Brain pericyte (primary cell): ENCODE measurements around the gene TMC5.

Source experiments
- DNase-seq: peaks from one replicate; pipeline ENCODE4 v3.0.0-alpha.2; 2012; ENCODE audit warnings: low read depth, low spot score

TMC5 gene

GRCh38 chr16:19463468-19464315 is 46.0 kb downstream of the TMC5 start:
- DNase-seq: no peak

DNA sequence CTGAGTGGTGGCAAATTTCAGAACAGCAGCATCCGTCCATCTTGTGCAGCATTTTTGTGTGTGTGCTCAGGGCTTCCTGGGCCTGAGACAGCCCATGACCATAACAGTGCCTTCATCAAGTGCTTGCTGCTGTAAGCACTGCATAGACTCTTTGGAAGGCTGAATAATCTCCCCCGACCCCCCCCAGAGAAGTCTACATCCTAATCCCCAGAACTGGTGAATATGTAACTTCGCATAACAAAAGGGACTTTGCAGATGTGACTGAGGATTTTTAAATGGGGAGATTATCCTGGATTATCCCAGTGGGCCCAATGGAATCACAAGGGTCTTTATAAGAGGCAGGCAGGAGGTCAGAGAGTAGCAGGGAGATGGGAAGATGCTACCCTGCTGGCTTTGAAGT is 50.6 kb downstream of the TMC5 start:
- no peak for DNase-seq

DNA sequence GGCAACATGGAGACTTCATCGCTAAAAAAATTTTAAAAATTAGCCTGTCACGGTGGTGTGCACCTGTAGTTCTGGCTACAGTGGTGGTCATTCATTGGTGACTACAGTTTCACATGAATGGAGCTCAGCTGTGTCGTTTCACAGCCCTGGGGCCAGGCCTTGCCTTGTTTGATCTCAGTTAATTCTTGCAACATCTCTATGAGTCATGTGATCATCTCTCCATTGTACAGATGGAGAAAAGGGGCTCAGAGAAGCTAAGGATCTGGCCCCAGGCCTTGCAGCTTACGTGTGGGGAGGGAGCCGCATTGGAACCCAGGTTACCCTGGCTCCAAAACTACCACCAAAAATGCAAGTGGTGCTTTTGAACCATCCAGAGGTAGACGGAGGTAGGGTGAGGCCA is 54.8 kb downstream of the TMC5 start:
- no peak for DNase-seq

- no peak for DNase-seq
These were observed 56.9 kb downstream of the TMC5 start for GRCh38 chr16:19474617-19475016.

DNA sequence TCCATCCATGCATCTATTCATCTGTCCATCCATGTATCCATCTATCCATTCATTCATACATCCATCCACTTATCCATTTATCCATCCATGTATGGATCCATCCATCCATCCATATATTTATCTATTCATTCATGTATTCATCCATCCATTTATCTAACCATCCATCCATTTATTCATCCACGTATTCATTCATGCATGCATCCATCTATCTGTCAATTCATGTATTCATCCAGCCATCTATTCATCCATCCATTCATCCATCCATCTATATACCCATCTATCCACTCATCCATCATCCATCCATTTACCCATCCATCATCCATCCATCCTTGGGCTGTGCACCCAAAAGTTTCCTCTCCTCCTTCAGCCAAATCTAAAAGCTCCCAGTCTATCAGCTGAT is 60.8 kb downstream of the TMC5 start:
- DNase-seq: no peak

DNA sequence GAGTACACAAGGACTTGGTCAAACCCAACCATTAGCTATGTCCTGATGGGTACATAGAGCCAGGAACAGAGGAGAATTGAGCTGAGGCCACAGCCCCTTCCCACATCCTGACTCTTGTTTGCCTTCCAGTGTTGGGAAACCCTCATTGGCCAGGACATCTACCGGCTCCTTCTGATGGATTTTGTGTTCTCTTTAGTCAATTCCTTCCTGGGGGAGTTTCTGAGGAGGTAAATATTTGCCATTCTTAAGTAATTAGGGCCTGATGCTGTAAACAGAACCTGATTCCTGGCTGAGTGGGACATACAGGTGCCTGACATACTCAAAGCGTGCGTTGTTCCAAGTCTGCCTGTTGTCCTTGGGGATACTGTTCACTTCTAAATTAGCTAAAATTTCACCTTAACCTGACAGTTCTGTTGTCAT is 61.6 kb downstream of the TMC5 start:
- DNase-seq: no peak

- no peak for DNase-seq
These were observed 63.6 kb downstream of the TMC5 start for GRCh38 chr16:19481296-19481695.

GRCh38 chr16:19481769-19482168 is 64.1 kb downstream of the TMC5 start:
- no peak for DNase-seq

GRCh38 chr16:19482291-19482690 is 64.6 kb downstream of the TMC5 start:
- DNase-seq: no peak

DNA sequence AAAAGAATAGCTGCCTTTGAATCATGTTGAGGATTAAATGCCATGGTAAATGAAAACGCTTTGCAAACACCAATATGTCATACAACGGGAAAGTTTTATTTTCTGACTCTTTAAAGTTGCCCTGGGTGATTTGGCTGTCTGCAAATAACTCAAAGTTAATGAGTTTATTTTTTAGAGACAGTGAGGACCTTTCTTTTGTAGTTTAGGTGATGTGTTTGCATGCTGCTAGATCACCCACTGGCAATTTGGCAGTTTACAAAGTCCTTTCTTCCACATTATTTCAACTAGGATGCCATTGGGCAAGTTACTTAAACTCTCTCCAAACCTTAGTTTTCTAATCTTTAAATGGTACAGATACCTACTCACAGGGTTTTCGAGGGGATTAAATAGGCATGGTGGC is 66.4 kb downstream of the TMC5 start:
- DNase-seq: no peak

GRCh38 chr16:19485611-19486010 is 67.9 kb downstream of the TMC5 start:
- no peak for DNase-seq

DNA sequence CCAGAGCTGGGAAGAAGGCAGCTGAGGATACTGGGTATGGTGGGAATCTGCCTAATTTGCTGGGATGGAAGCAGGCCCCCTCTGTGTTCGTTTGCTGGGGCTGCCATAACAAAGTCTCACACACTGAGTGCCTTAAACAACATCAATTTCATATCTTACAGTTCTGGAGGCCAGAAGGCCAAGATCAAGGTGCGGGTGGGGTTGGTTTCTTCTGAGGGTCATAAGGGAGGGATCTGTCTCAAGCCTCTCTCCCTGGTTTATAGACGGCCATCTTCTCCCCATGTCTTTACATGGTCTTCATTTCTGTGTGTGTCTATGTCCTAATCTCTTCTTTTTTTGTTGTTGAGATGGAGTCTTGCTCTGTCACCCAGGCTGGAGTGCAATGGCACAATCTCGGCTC is 68.4 kb downstream of the TMC5 start:
- no peak for DNase-seq

- DNase-seq: no peak
These were observed 69.2 kb downstream of the TMC5 start for GRCh38 chr16:19486750-19487325.

DNA sequence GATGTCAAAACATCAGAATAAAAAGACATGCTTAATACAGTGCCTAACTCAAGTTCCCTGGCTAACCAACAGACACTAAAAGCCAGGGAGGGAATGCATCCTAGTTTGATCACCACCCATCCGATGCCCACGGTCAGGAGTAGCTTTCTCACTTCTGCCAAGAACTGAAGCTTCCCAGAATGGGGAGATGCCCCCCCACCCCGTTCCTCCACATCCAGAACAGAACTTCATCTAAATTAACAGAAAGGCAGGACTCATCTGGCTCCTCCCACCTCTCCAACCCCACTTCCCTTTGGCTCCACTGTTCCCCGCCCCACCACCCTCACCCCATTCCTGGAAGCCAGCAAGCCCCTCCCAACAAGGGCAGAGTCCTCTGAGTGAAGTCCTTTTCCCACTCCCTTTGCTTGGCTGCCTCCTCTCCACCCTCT is 70.5 kb downstream of the TMC5 start:
- no peak for DNase-seq

- DNase-seq: no peak
These were observed 72.9 kb downstream of the TMC5 start for GRCh38 chr16:19490619-19491018.

- no peak for DNase-seq
These were observed 79.5 kb downstream of the TMC5 start for GRCh38 chr16:19497176-19497575.

DNA sequence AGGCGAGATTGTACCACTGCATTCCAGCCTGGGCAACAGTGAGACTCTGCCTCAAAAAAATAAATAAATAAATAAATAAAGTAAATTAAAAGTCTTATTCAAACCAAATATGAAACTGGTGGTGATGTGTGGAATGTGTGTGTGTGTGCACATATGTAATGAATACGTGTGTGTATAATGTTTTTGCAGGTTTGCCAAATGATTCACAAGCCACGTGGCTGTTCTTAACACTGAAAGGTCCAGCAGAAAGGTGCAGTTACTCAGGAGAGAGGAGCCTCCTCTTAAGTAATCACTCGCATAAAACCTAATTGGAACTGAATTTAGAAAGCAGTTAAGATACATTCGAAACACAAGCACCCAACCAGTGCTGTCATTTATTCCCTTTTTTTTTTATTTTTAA is 81.3 kb downstream of the TMC5 start:
- no peak for DNase-seq

- no peak for DNase-seq
These were observed 81.8 kb downstream of the TMC5 start for GRCh38 chr16:19499481-19499880.

DNA sequence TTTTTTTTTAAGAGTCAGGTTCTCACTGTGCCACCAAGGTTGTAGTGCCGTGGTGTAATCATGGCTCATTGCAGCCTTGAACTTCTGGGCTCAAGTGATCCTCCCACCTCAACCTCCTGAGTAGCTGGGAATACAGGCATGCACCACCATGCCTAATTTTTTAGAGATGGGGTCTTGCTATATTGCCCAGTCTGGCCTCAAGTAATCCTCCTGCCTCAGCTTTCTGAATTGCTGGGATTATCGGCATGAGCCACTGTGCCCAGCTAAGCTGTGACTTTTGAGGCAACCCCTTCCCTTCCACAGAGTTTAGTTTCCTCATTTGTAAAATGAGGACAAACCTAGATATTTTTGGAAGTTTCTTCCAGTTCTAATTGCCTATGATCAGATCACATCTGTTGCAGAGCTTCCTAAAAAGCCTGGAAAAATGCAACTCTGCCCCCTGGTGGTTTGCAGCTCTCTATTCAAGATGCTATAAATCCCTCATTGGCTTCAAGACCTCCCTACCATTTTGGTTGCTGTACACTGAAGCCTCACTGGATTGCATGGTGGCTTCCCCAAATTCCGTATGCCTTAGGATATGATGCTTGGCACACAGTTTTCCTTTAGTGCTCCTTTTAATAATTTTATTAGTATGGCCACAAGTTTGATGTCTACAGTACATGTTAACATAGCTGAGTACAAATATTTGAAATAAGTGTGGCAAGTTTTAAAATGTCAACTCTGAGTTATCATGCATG is 84.9 kb downstream of the TMC5 start:
- DNase-seq: no peak

DNA sequence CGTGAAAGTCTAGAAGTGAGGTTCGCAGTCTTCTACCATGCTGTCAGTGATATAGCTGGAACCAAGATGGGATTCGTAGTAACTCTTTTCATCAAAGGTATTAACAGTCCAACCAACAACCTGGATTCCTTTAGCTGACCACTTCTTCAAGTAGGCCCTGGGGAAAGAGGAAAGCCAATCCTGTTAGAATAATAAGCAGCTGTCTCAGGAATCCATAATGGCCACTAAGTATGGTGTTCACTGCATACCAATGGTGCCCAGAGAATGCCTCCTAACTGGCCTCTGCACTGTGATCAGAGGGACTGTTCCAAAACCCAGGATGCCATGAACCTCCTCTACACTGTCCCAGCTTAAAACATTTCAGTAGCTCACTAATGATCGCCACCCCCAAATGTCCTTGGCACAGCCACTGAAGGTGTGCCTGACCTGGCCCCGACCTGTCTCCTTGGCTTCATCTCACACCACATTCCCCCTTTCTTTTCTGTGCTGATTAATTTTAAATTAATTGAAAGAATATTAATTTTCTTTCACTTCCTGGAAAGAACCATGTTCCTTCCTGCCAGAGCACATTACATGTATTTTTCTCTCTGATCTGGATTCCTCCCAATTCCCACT is 85.9 kb downstream of the TMC5 start:
- no peak for DNase-seq

- DNase-seq: peak; percentile 78
These were observed 88.1 kb downstream of the TMC5 start for GRCh38 chr16:19505600-19506303.

DNA sequence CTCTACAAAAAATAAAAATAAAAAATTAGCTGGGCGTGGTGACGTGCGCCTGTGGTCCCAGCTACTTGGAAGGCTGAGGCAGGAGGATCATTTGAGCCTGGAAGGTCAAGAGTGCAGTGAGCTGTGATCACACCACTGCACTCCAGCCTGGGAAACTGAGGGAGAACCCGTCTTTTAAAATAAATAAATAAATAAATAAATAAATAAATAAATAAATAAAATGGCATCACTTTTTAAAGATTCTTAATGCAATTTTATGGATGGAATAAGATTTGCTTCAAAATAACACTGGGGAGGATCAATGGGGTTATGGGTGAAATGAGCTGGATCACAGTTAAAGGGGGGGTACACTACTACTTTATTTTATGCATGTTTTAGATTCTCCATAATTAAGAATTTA is 89.3 kb downstream of the TMC5 start:
- no peak for DNase-seq
